HEK293T (cell line): ENCODE measurements around the gene CRADD.
"Not testable (repeated sequence)": the region's sequence is repeated elsewhere in the genome, so short reads cannot be mapped to it uniquely, and the experiment has no call there.

Experiments used
- CTCF ChIA-PET: fragments of 350-600 bp; formaldehyde crosslinking; extraction: SDS; loops from one replicate; lab custom pipeline; 2021; ENCODE audit warnings: antibody characterized with exemption, inconsistent platforms; lab: Yijun Ruan, JAX
- POLR2A ChIA-PET: fragments of 350-600 bp; formaldehyde crosslinking; extraction: SDS; loops from one replicate; lab custom pipeline; 2020; ENCODE audit warnings: antibody characterized with exemption, inconsistent platforms; lab: Yijun Ruan, JAX
- DNase-seq: peaks from one replicate; pipeline ENCODE4 v3.0.0; 2012; ENCODE audit warnings: mixed read lengths; ENCODE audit errors: extremely low spot score
- ARNT ChIP-seq: fragments of 450-650 bp; IDR thresholded peaks from 2 replicates; pipeline ENCODE4 v1.6.1; 2017; ENCODE audit warnings: mild to moderate bottlenecking
- BHLHE40 ChIP-seq: fragments of 450-650 bp; IDR thresholded peaks from 2 replicates; pipeline ENCODE4 v1.6.1; 2016; ENCODE audit warnings: mild to moderate bottlenecking, moderate library complexity, borderline replicate concordance
- CTBP1 ChIP-seq: fragments of 450-650 bp; IDR thresholded peaks from 2 replicates; pipeline ENCODE4 v1.6.1; 2016; ENCODE audit warnings: borderline replicate concordance
- ELF4 ChIP-seq: fragments of 450-650 bp; IDR thresholded peaks from 2 replicates; pipeline ENCODE4 v1.6.1; 2017; ENCODE audit warnings: antibody characterized with exemption
- FOXA1 ChIP-seq: fragments of 450-650 bp; IDR thresholded peaks from 2 replicates; pipeline ENCODE4 v1.6.1; 2016; ENCODE audit warnings: mild to moderate bottlenecking
- FOXK2 ChIP-seq: fragments of 450-650 bp; IDR thresholded peaks from 2 replicates; pipeline ENCODE4 v1.6.1; 2016; ENCODE audit warnings: mild to moderate bottlenecking
- FOXM1 ChIP-seq: fragments of 450-650 bp; IDR thresholded peaks from 2 replicates; pipeline ENCODE4 v1.6.1; 2017; ENCODE audit warnings: mild to moderate bottlenecking, borderline replicate concordance
- HDGF ChIP-seq: fragments of 450-650 bp; IDR thresholded peaks from 2 replicates; pipeline ENCODE4 v1.6.1; 2017; ENCODE audit warnings: antibody characterized with exemption, borderline replicate concordance
- L3MBTL2 ChIP-seq: fragments of 450-650 bp; conservative IDR thresholded peaks from 2 replicates; pipeline ENCODE4 v1.6.1; 2016; ENCODE audit warnings: mild to moderate bottlenecking
- LEF1 ChIP-seq: fragments of 450-650 bp; IDR thresholded peaks from 2 replicates; pipeline ENCODE4 v1.6.1; 2017; ENCODE audit warnings: mild to moderate bottlenecking, borderline replicate concordance
- NFRKB ChIP-seq: fragments of 450-650 bp; IDR thresholded peaks from 2 replicates; pipeline ENCODE4 v1.6.1; 2016; ENCODE audit warnings: mild to moderate bottlenecking, moderate library complexity
- PKNOX1 ChIP-seq: fragments of 450-650 bp; IDR thresholded peaks from 2 replicates; pipeline ENCODE4 v1.6.1; 2016
- SP1 ChIP-seq: fragments of 450-650 bp; IDR thresholded peaks from 2 replicates; pipeline ENCODE4 v1.6.1; 2017
- SUZ12 ChIP-seq: fragments of 450-650 bp; IDR thresholded peaks from 2 replicates; pipeline ENCODE4 v1.6.1; 2016; ENCODE audit warnings: mild to moderate bottlenecking
- TARDBP ChIP-seq: fragments of 450-650 bp; IDR thresholded peaks from 2 replicates; pipeline ENCODE4 v1.6.1; 2016
- ZNF384 ChIP-seq: fragments of 450-650 bp; IDR thresholded peaks from 2 replicates; pipeline ENCODE4 v1.6.1; 2016

The CRADD gene

GRCh38 chr12:93798279-93799151 is 121.3 kb downstream of the CRADD start:
- POLR2A ChIA-PET = no interaction called here
- CTCF ChIA-PET = no interaction called here
- DNase-seq = no peak
- TF ChIP-seq FOXK2 (no peak), PKNOX1 (no peak), HDGF (no peak), TARDBP (no peak), SP1 (no peak), L3MBTL2 (no peak), CTBP1 (no peak), SUZ12 (no peak), ARNT (no peak), BHLHE40 (no peak), FOXA1 (no peak), ZNF384 (no peak)

GRCh38 chr12:93801666-93802065 is 124.5 kb downstream of the CRADD start:
- POLR2A ChIA-PET, DNase-seq: not testable (repeated sequence)
- CTCF ChIA-PET = interaction anchor here (2.7 kb wide), 1 partner anchor 300 kb away, joined by 9 read pairs; no protein-coding TSS in a partner anchor

- CTCF ChIA-PET = interaction anchor here (0.7 to 2.7 kb wide), 3 partner anchors 77 to 299 kb away, joined by 3 to 9 read pairs (median 3); no protein-coding TSS in a partner anchor
- no peak for DNase-seq
- TF ChIP-seq FOXK2 = no peak
- POLR2A ChIA-PET = interaction anchor here (1.1 kb wide), 1 partner anchor 84 kb away, joined by 3 read pairs; no protein-coding TSS in a partner anchor
Observed at GRCh38 chr12:93802293-93802692, 125.1 kb downstream of the CRADD start.

- ChIA-PET POLR2A (interaction anchor here (1.1 kb wide), 1 partner anchor 83 kb away, joined by 3 read pairs; no protein-coding TSS in a partner anchor), CTCF (interaction anchor here (0.7 to 2.7 kb wide), 3 partner anchors 77 to 298 kb away, joined by 3 to 9 read pairs (median 3); no protein-coding TSS in a partner anchor)
- TF ChIP-seq HDGF (no peak), SP1 (no peak)
- no peak for DNase-seq
Observed at GRCh38 chr12:93802698-93803423, 125.7 kb downstream of the CRADD start.

GRCh38 chr12:93803424-93803807 is 126.2 kb downstream of the CRADD start:
- ChIA-PET POLR2A (no interaction called here), CTCF (interaction anchor here (2.7 kb wide), 1 partner anchor 298 kb away, joined by 9 read pairs; no protein-coding TSS in a partner anchor)
- no peak for TF ChIP-seq ELF4
- TF ChIP-seq SP1 = no peak
- TF ChIP-seq PKNOX1 = no peak
- TF ChIP-seq FOXM1 = no peak
- TF ChIP-seq SUZ12 = no peak
- no peak for TF ChIP-seq CTBP1
- TF ChIP-seq TARDBP = no peak
- TF ChIP-seq LEF1 = no peak
- no peak for DNase-seq

- no peak for DNase-seq
- TF ChIP-seq TARDBP = no peak
- no peak for TF ChIP-seq FOXA1
- no peak for TF ChIP-seq ELF4
- TF ChIP-seq NFRKB = no peak
- no peak for TF ChIP-seq CTBP1
- TF ChIP-seq ZNF384 = no peak
- no peak for TF ChIP-seq ARNT
- no peak for TF ChIP-seq SUZ12
- TF ChIP-seq LEF1 = no peak
- no peak for TF ChIP-seq HDGF
- no peak for TF ChIP-seq FOXK2
- TF ChIP-seq BHLHE40 = no peak
- no peak for TF ChIP-seq PKNOX1
- TF ChIP-seq L3MBTL2 = no peak
- no peak for TF ChIP-seq FOXM1
- no peak for TF ChIP-seq SP1
- CTCF ChIA-PET = interaction anchor here (2.7 kb wide), 1 partner anchor 297 kb away, joined by 9 read pairs; no protein-coding TSS in a partner anchor
- POLR2A ChIA-PET = no interaction called here
Observed at GRCh38 chr12:93804392-93805179, 127.4 kb downstream of the CRADD start.
